Activated CD4-positive, alpha-beta memory T cell treated with anti-CD3 and anti-CD28 coated beads, Interleukin-2, amount 10 ng/mL, durations not matched to agents 7 days and 5 days (primary cell): ENCODE measurements around the gene HYI. TPM values are rescaled to one million over a fixed set of nuclear protein-coding genes. Genes with fewer than 3 reads are reported as not detected.
A peak's percentile ranks its signal among the peaks of the same experiment; 100 is the strongest.

Source experiments
- CTCF ChIA-PET: fragments of 350-600 bp; sonication (Branson Sonifier 250); formaldehyde crosslinking; loops from one replicate; lab custom pipeline; 2021; ENCODE audit warnings: antibody characterized with exemption, inconsistent platforms; lab: Charles Lee
- POLR2A ChIA-PET: fragments of 350-600 bp; sonication (Branson Sonifier 250); formaldehyde crosslinking; loops from one replicate; lab custom pipeline; 2021; ENCODE audit warnings: antibody characterized with exemption; lab: Charles Lee
- DNase-seq: peaks from one replicate; pipeline ENCODE4 v3.0.0-alpha.2; 2020
- H3K27ac Mint-ChIP-seq: one replicate; pipeline ENCODE4 v1.8.0; 2021; ENCODE audit warnings: mild to moderate bottlenecking, mixed read lengths
- H3K27me3 Mint-ChIP-seq: one replicate; pipeline ENCODE4 v1.8.0; 2021; ENCODE audit warnings: mixed read lengths
- H3K36me3 Mint-ChIP-seq: one replicate; pipeline ENCODE4 v1.8.0; 2021; ENCODE audit warnings: low read depth, mixed read lengths
- H3K4me1 Mint-ChIP-seq: one replicate; pipeline ENCODE4 v1.8.0; 2021; ENCODE audit warnings: mixed read lengths
- H3K4me3 Mint-ChIP-seq: one replicate; pipeline ENCODE4 v1.8.0; 2021; ENCODE audit warnings: mild to moderate bottlenecking, mixed read lengths
- H3K9me3 Mint-ChIP-seq: one replicate; pipeline ENCODE4 v1.8.0; 2021; ENCODE audit warnings: mixed read lengths
- total RNA-seq, 2 experiments: library from RNA; stranded (reverse); gene quantifications; one replicate each; pipeline ENCODE4 v1.2.3, GENCODE V29; 2021

Gene HYI
- total RNA-seq, 2 experiments from 2014 or later, result 15.6 to 16.8 TPM

DNA sequence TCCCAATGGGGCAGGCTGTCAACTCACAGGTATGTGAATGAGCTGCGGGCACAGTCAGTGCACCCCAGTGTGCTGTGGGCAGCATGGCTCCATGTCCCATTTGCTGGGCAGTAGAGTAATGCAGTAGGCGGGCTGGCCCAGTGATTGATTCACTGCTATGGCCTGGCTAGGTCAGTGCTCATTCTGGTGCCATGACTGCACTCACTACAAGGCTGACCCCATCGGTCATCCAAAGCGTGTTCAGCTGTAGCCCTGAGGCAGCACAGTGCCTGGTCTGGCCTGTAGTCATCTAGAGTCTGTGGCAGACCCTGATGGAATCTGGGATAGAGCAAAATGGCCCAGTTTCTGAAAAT, 7.4 kb downstream of the HYI start:
- Mint-ChIP-seq H3K36me3 (peaks cover 66% of the 10 kb centered on the region), H3K4me3 (no peak overlapping the region), H3K27ac (no peak overlapping the region), H3K4me1 (no peaks in the 10 kb centered on the region), H3K27me3 (no peaks in the 10 kb centered on the region), H3K9me3 (no peaks in the 10 kb centered on the region)
- ChIA-PET POLR2A (no interaction called here), CTCF (no interaction called here)
- no peak for DNase-seq

DNA sequence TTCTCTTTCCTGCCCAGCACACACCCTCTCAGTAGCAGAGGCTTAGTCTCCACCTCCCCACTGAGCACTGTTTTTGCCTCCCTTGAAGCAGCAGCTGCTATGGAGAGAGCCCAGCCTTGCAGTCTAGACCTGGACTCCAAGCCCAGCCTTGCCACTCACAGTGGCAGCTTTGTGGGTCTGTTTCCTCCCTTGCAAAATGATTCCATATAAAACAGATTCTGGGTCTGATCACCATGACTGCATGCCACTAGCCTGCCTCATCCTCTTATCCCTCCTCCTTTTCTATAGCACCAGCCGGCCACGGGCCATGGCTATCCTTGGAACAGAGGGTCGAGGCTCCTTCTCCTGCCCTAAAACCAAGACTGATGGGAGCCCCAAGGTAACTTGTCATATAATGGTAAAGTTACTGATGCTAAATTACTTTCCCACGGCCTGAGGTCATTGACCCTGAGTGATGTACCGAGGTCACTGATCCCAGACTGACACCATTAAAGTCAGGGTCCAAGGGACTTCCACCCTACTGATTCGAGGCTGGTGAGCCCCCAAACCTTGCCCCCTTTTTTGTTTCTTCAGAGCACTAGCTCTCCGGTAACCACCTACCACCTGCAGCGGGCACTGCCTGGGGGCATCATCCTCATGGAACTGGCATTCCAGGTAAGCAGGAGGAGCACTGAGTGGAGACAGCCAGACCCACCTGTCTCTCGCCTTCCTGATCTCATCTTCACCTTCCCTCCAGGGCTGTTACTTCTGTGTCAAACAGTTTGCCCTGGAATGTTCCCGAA, 7.9 kb downstream of the HYI start:
- no peaks in the 10 kb centered on the region for H3K4me1 Mint-ChIP-seq
- H3K9me3 Mint-ChIP-seq, result no peaks in the 10 kb centered on the region
- ChIA-PET POLR2A (no interaction called here), CTCF (no interaction called here)
- no peak overlapping the region for H3K4me3 Mint-ChIP-seq
- no peaks in the 10 kb centered on the region for H3K27me3 Mint-ChIP-seq
- peaks cover 65% of the 10 kb centered on the region for H3K36me3 Mint-ChIP-seq
- no peak for DNase-seq
- H3K27ac Mint-ChIP-seq, result no peak overlapping the region

DNA sequence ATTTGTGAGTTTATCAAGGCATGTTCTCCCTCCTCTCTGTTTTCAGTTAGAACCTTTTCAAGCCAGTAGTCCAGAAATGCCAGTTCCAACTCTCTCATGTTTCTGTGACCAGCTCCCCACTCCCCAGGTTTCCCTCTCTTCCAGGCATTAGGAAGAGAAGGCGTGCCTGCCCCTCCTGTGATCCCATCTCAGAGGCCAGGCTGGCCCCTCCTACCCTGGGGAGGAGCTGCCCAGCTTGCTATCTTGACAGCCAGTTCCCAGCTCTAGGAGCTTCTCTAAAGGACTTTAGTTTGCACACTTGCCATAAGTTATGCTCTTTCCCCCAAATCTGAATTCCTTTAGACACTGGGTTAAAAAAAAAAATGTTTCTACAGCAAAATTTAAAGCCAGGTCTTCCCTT, 8.9 kb downstream of the HYI start:
- POLR2A ChIA-PET, result no interaction called here

DNA sequence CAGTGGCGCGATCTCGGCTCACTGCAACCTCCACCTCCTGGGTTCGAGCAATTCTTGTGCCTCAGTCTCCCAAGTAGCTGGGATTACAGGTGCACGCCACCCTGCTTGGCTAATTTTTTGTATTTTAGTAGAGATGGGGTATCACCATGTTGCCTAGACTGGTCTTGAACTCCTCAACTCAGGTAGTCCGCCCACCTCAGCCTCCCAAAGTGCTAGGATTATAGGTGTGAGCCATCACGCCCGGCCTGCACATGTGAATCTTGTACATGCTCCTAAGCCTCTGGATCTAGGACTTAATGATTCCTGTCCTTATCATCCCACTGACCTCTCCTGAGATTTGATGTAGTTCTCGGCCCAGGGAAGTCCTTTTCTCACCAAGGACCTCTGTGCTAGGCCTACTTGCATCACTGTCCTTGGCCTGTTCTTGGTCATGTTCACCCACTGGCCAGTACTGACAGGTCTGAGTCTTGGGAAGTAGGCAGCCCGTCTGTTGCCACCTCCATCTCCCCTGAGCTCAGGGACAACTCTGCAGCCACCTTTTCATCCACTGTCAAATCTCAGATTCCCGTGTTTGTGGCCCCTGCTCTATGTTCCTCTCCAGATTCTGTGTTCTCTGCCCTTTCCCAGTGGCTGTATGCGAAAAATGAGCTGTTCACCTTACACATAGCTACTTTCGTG, 9.4 kb downstream of the HYI start:
- no peak overlapping the region for H3K4me3 Mint-ChIP-seq
- H3K27ac Mint-ChIP-seq, result peak overlapping the region; percentile 26
- no peaks in the 10 kb centered on the region for H3K4me1 Mint-ChIP-seq
- CTCF ChIA-PET, result no interaction called here
- POLR2A ChIA-PET, result no interaction called here
- no peaks in the 10 kb centered on the region for H3K27me3 Mint-ChIP-seq
- peaks cover 57% of the 10 kb centered on the region for H3K36me3 Mint-ChIP-seq
- no peaks in the 10 kb centered on the region for H3K9me3 Mint-ChIP-seq
- DNase-seq, result no peak

More for the DNA sequence above, 8.9 kb downstream of the HYI start:
- Mint-ChIP-seq H3K4me3 (no peak overlapping the region), H3K27me3 (no peaks in the 10 kb centered on the region), H3K4me1 (no peaks in the 10 kb centered on the region), H3K9me3 (no peaks in the 10 kb centered on the region), H3K36me3 (peaks cover 61% of the 10 kb centered on the region), H3K27ac (no peak overlapping the region)
- CTCF ChIA-PET, result no interaction called here
- DNase-seq, result no peak

DNA sequence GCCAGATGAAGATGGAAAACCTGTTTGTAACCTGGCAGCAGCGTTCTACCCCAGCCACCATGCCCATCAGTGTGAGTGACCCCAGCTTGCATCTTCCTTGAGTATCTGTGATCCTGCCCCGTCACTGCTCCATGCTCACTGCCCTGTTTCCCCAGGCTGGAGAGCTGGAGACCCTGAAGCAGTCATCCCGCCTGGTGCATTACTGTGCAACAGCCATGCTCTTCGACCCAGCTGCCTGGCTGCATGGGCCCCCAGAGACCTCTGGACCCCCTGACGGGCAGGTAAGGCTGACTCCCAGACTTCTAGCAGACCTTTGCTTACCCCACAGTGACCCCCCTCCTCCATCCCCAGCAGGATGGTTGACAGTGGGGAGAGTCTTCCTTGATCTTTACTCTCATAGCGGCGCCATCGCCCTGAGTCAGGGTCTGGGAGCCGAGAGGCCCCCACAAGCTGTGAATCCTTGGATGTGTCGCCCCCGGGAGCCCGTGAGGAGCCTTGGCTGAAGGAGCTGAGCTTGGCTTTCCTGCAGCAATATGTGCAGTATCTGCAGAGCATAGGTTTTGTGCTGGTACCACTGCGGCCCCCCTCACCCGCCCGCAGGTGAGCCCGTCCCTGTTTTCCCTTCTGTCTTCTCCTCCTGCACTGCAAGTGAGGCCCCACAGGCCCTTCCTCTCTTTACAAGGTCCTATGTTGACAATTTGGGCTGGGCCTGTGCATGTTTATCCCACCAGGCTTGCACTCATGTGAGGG, 10.4 kb downstream of the HYI start:
- no peaks in the 10 kb centered on the region for H3K27me3 Mint-ChIP-seq
- no peak for DNase-seq
- H3K36me3 Mint-ChIP-seq, result peaks cover 55% of the 10 kb centered on the region
- no peaks in the 10 kb centered on the region for H3K4me1 Mint-ChIP-seq
- H3K4me3 Mint-ChIP-seq, result no peak overlapping the region
- CTCF ChIA-PET, result no interaction called here
- POLR2A ChIA-PET, result interaction anchor here (3.1 kb wide), 1 partner anchor 11 kb away, joined by 10 read pairs; the partner anchor contains the start of gene HYI
- no peak overlapping the region for H3K27ac Mint-ChIP-seq
- no peaks in the 10 kb centered on the region for H3K9me3 Mint-ChIP-seq

DNA sequence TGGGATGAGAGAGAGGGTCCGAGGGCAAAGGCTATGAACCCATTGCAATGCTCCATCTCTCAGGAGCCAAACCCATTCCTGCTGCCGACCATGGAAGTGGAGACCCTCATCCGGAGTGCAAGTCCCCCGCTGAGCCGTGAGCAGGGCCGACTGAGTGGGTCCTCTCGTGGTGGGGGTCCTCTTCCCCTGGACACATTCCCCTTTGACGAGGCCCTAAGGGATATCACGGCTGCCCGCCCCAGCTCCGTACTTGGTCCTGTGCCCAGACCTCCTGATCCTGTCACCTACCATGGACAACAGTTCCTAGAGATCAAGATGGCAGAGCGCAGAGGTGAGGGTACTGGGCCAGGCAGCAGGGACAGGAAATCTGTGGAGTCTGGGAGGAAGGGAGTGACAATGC, 11.0 kb downstream of the HYI start:
- Mint-ChIP-seq H3K4me3 (no peak overlapping the region), H3K27me3 (no peaks in the 10 kb centered on the region), H3K4me1 (no peaks in the 10 kb centered on the region), H3K36me3 (peaks cover 53% of the 10 kb centered on the region), H3K9me3 (no peaks in the 10 kb centered on the region), H3K27ac (no peak overlapping the region)
- CTCF ChIA-PET, result no interaction called here
- no peak for DNase-seq
- POLR2A ChIA-PET, result interaction anchor here (3.1 kb wide), 1 partner anchor 12 kb away, joined by 10 read pairs; the partner anchor contains the start of gene HYI

DNA sequence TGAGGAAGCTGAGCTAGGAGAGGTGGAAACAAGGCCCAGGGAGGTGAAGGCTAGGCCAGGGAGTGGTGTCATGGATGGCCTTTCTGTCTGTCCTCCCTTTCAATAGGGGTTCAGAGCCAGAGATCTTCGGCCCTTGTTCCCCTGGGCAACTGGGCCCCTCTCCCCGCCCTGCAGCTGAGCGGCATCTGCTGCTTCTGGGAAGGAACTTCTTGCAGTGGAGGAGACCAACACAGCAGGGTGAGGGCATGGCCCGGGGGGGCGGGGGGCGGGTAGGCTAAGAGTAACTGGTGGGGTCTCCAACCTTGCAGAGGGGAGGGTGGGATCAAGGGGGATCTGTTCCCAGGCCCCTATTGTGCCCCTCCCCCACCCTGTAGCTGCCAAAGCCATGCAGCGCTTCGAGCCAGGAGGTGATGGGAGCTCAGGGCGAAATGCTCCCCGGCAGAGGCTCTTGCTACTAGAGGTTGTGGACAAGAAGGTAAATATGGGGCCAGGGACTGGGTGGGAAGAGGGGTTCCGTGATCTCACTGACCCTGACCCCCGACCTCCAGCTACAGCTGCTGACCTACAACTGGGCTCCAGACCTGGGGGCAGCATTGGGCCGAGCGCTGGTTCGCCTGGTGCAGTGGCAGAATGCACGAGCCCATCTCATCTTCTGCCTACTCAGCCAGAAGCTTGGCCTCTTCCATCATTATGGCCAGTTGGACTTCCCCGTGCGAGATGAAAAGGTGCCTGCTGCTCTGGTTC, 11.7 kb downstream of the HYI start:
- Mint-ChIP-seq H3K36me3 (peaks cover 46% of the 10 kb centered on the region), H3K4me3 (no peak overlapping the region), H3K4me1 (no peaks in the 10 kb centered on the region), H3K27me3 (no peaks in the 10 kb centered on the region), H3K9me3 (no peaks in the 10 kb centered on the region), H3K27ac (no peak overlapping the region)
- CTCF ChIA-PET, result no interaction called here
- POLR2A ChIA-PET, result interaction anchor here (3.1 kb wide), 1 partner anchor 12 kb away, joined by 10 read pairs; the partner anchor contains the start of gene HYI
- no peak for DNase-seq

DNA sequence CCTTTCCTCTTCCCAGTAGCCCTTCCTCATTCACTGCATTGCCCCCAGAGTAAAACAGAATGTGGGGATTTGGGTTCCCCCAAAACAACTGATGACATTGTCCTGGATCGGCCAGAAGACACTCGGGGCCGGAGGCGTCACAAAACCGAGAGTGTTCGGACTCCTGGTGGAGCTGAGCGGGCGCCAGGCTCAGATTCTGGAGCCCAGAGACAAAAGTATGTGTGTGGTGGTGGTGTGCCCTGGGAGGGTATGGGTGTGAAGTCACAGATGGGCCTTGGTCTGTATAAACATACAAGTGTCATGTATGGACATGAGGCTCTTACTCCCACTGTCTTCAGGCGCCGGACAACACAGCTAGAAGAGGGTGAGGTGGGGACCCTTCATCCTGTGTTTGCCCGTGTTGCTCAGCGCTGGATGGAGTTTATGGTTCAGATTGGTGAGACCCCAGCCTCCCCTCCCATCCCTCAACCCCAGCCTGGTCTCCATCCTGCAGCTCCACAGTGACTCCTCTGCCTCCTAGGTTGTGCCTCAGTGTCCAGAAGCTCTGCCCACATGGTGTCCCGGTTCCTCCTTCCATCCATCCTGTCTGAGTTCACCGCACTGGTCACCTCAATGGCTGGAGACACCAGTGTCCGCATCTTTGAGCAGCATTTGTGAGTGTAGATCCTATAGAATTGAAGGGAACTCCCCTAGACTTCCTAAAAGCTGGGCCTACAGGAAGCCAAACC, 12.4 kb downstream of the HYI start:
- no peak overlapping the region for H3K4me3 Mint-ChIP-seq
- ChIA-PET POLR2A (interaction anchor here (3.1 kb wide), 1 partner anchor 13 kb away, joined by 10 read pairs; the partner anchor contains the start of gene HYI), CTCF (no interaction called here)
- DNase-seq, result no peak
- H3K36me3 Mint-ChIP-seq, result peaks cover 41% of the 10 kb centered on the region
- H3K27ac Mint-ChIP-seq, result no peak overlapping the region
- H3K27me3 Mint-ChIP-seq, result no peaks in the 10 kb centered on the region
- H3K4me1 Mint-ChIP-seq, result no peaks in the 10 kb centered on the region
- no peaks in the 10 kb centered on the region for H3K9me3 Mint-ChIP-seq

DNA sequence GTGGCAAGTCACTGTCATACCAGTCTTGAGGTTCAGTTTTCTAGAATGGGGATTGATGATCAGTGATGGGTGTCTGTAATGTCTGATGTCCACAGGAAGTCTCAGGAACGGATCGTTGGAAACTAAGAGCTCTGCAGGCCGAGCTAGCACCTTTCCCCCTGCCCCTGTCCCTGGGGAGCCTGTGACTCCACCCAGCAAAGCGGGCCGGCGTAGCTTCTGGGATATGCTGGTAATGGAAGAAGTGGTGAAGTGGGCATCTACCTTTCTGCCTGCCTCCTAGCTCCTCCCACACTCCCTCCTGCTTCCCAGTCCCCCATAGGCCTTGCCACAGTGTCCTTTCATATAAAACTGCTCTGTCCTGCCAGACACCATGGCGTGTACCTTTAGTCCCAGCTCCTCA, 13.4 kb downstream of the HYI start:
- Mint-ChIP-seq H3K9me3 (no peaks in the 10 kb centered on the region), H3K36me3 (peaks cover 34% of the 10 kb centered on the region), H3K27me3 (no peaks in the 10 kb centered on the region), H3K27ac (no peak overlapping the region), H3K4me3 (no peak overlapping the region), H3K4me1 (no peaks in the 10 kb centered on the region)
- DNase-seq, result no peak
- CTCF ChIA-PET, result no interaction called here
- POLR2A ChIA-PET, result interaction anchor here (1.1 kb wide), 1 partner anchor 8 kb away, joined by 3 read pairs; no protein-coding TSS in a partner anchor

DNA sequence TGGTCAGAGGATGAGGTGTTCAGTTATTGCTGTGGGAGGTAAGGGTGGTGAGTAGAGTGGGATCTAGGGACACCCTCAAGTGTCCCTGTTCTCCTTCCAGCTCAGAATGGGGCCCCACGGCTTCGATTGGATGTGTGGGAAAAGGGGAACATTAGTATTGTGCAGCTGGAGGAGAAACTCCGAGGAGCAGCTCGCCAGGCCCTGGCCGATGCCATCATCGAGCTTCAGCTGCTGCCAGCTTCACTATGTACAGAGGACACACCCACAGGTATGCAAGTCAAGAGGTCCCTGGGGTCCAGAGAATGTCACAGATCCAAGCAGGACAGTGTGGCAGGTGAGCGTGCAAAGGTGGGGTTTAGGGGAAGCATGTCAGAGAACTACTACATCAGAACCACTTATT, 13.9 kb downstream of the HYI start:
- Mint-ChIP-seq H3K36me3 (peaks cover 28% of the 10 kb centered on the region), H3K27me3 (no peaks in the 10 kb centered on the region), H3K27ac (no peak overlapping the region), H3K4me3 (no peak overlapping the region), H3K4me1 (no peaks in the 10 kb centered on the region), H3K9me3 (no peaks in the 10 kb centered on the region)
- ChIA-PET POLR2A (interaction anchor here (1.1 kb wide), 1 partner anchor 9 kb away, joined by 3 read pairs; no protein-coding TSS in a partner anchor), CTCF (no interaction called here)
- no peak for DNase-seq

DNA sequence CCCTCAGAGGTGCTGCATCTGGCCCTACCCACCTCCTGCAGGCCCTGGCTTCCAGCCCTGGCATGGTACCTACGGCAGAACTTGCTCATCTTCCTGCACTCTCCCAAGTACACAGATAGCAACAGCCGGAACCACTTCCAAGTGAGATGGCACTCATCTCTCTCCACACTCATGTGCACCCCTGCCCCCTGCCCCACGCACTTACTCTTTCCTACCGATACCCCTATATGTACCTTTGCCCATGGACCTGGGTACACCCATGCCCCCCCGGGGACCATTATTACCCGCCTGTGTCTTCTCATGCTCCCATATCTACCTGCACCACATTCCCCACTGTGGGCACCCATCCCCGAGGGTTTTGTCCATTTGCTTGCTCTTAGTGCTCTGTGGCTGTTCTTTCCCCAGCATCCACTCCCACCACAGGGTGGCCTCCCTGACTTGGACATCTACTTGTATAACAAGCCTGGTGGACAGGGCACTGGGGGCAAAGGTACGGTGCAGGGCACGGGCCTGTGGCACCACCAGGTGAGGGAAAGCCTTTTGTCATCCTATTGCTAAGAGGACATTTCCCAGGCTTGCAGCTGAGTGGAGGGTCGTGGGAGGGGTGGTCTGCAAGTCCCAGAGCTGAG, 14.7 kb downstream of the HYI start:
- DNase-seq, result no peak

DNA sequence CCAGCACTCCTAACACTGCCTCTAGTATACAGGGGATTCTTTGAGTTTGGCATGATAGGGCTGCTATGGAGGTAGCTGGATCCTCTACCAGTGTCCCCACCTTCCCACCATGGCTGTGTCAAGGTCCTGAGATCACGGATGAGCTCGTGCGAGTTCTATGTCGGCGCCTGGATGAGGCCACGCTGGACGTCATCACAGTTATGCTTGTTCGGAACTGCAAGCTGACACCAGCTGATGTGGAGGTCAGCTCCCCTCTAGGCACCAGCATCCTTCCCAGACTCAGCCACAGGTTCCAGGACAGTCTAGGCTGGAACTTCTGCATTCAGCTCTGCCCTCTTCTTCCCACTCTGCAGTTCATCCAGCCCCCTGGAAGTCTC, 15.2 kb downstream of the HYI start:
- Mint-ChIP-seq H3K27ac (no peak overlapping the region), H3K27me3 (no peaks in the 10 kb centered on the region), H3K36me3 (peaks cover 22% of the 10 kb centered on the region), H3K4me3 (no peak overlapping the region), H3K4me1 (no peaks in the 10 kb centered on the region), H3K9me3 (no peaks in the 10 kb centered on the region)
- POLR2A ChIA-PET, result interaction anchor here (1.0 to 1.9 kb wide), 2 partner anchors 10 to 16 kb away, joined by 3 to 7 read pairs; partner anchors contain the start of gene HYI
- DNase-seq, result no peak
- CTCF ChIA-PET, result no interaction called here

More for the DNA sequence above, 14.7 kb downstream of the HYI start:
- no peaks in the 10 kb centered on the region for H3K4me1 Mint-ChIP-seq
- ChIA-PET CTCF (no interaction called here), POLR2A (interaction anchor here (1.9 kb wide), 1 partner anchor 15 kb away, joined by 7 read pairs; the partner anchor contains the start of gene HYI)
- H3K4me3 Mint-ChIP-seq, result no peak overlapping the region
- no peaks in the 10 kb centered on the region for H3K27me3 Mint-ChIP-seq
- H3K27ac Mint-ChIP-seq, result no peak overlapping the region
- no peaks in the 10 kb centered on the region for H3K9me3 Mint-ChIP-seq
- peaks cover 23% of the 10 kb centered on the region for H3K36me3 Mint-ChIP-seq
